HFFc6 (cell line): ENCODE results near the gene GRIN2A. TPM values are rescaled to one million over a fixed set of nuclear protein-coding genes. Genes with fewer than 3 reads are reported as not detected.

Experiments used
- DNase-seq: peaks from one replicate; pipeline ENCODE4 v3.0.0-alpha.2; 2018
- H3K27ac Mint-ChIP-seq: 2 replicates; pipeline ENCODE4 v1.8.0; 2020; ENCODE audit warnings: mild to moderate bottlenecking, mixed read lengths
- H3K27me3 Mint-ChIP-seq: 2 replicates; pipeline ENCODE4 v1.8.0; 2021; ENCODE audit warnings: mild to moderate bottlenecking, moderate library complexity, mixed read lengths; ENCODE audit not compliant: insufficient read depth
- H3K36me3 Mint-ChIP-seq: 2 replicates; pipeline ENCODE4 v1.8.0; 2021; ENCODE audit warnings: low read depth, mixed read lengths
- H3K4me1 Mint-ChIP-seq: 2 replicates; pipeline ENCODE4 v1.8.0; 2020; ENCODE audit warnings: low read depth, mixed read lengths
- H3K4me3 Mint-ChIP-seq: 2 replicates; pipeline ENCODE4 v1.8.0; 2020; ENCODE audit warnings: mild to moderate bottlenecking, moderate library complexity, mixed read lengths
- H3K9me3 Mint-ChIP-seq: 2 replicates; pipeline ENCODE4 v1.8.0; 2020; ENCODE audit warnings: mild to moderate bottlenecking, mixed read lengths
- CTCF ChIP-seq: fragments of 200-600 bp; sonication (generic); IDR thresholded peaks from 2 replicates; pipeline ENCODE4 v1.5.0; 2021; ENCODE audit warnings: antibody characterized with exemption, mild to moderate bottlenecking
- total RNA-seq, 6 experiments: library from RNA; stranded (reverse); fragmentation: NEBNext Ultra II Directional; extraction: Animal tissue kit (Norgen Biotek cat#: 25700); gene quantifications; 2 replicates in 1 of 6; 3 replicates in 5 of 6; pipeline ENCODE4 v1.2.3, GENCODE V29; 2021

The GRIN2A gene
- total RNA-seq, 6 experiments from 2014 or later, result 0.02 to 0.18 (median 0.08) TPM; not detected in 1

- peaks cover 20% of the 10 kb centered on the region for H3K9me3 Mint-ChIP-seq
- no peaks in the 10 kb centered on the region for H3K27me3 Mint-ChIP-seq
- no peaks in the 10 kb centered on the region for H3K4me1 Mint-ChIP-seq
- H3K36me3 Mint-ChIP-seq, result no peaks in the 10 kb centered on the region
- no peak overlapping the region for H3K27ac Mint-ChIP-seq
- no peak for TF ChIP-seq CTCF
- H3K4me3 Mint-ChIP-seq, result no peak overlapping the region
- DNase-seq, result no peak
Observed at GRCh38 chr16:9808210-9808609, 374.0 kb downstream of the GRIN2A start.

GRCh38 chr16:9807302-9807701, 374.9 kb downstream of the GRIN2A start:
- no peaks in the 10 kb centered on the region for H3K27me3 Mint-ChIP-seq
- no peak overlapping the region for H3K27ac Mint-ChIP-seq
- TF ChIP-seq CTCF, result no peak
- no peaks in the 10 kb centered on the region for H3K4me1 Mint-ChIP-seq
- no peak overlapping the region for H3K4me3 Mint-ChIP-seq
- no peak for DNase-seq
- peaks cover 20% of the 10 kb centered on the region for H3K9me3 Mint-ChIP-seq
- no peaks in the 10 kb centered on the region for H3K36me3 Mint-ChIP-seq

GRCh38 chr16:9805109-9805508, 377.1 kb downstream of the GRIN2A start:
- DNase-seq, result no peak
- no peak overlapping the region for H3K27ac Mint-ChIP-seq
- H3K9me3 Mint-ChIP-seq, result peaks cover 29% of the 10 kb centered on the region
- H3K36me3 Mint-ChIP-seq, result no peaks in the 10 kb centered on the region
- H3K4me3 Mint-ChIP-seq, result no peak overlapping the region
- no peaks in the 10 kb centered on the region for H3K27me3 Mint-ChIP-seq
- no peaks in the 10 kb centered on the region for H3K4me1 Mint-ChIP-seq
- no peak for TF ChIP-seq CTCF

- TF ChIP-seq CTCF, result no peak
- DNase-seq, result no peak
- peaks cover 18% of the 10 kb centered on the region for H3K9me3 Mint-ChIP-seq
- no peaks in the 10 kb centered on the region for H3K4me1 Mint-ChIP-seq
- no peak overlapping the region for H3K27ac Mint-ChIP-seq
- H3K27me3 Mint-ChIP-seq, result peaks cover under 1% of the 10 kb centered on the region; the same call in 1 of the 2 replicates
- H3K4me3 Mint-ChIP-seq, result no peak overlapping the region
- H3K36me3 Mint-ChIP-seq, result no peaks in the 10 kb centered on the region
Observed at GRCh38 chr16:9802160-9802559, 380.1 kb downstream of the GRIN2A start.

GRCh38 chr16:9801651-9802050, 380.6 kb downstream of the GRIN2A start:
- Mint-ChIP-seq H3K9me3 (peaks cover 18% of the 10 kb centered on the region), H3K4me3 (no peak overlapping the region), H3K36me3 (no peaks in the 10 kb centered on the region)

More at GRCh38 chr16:9801651-9802050, 380.6 kb downstream of the GRIN2A start:
- peaks cover 2% of the 10 kb centered on the region; the same call in 1 of the 2 replicates for H3K27me3 Mint-ChIP-seq
- TF ChIP-seq CTCF, result no peak
- DNase-seq, result no peak
- H3K4me1 Mint-ChIP-seq, result no peaks in the 10 kb centered on the region
- no peak overlapping the region for H3K27ac Mint-ChIP-seq
